H9 (cell line): ENCODE measurements around the gene GLB1L3. TPM values are rescaled to one million over a fixed set of nuclear protein-coding genes. Genes with fewer than 3 reads are reported as not detected.

Experiments used
- DNase-seq: peaks from one replicate; pipeline ENCODE4 v3.0.0-alpha.2; 2017
- H2AFZ ChIP-seq: one replicate; pipeline ENCODE4 v1.6.1; 2013; ENCODE audit warnings: mild to moderate bottlenecking, low read length, control low read depth, moderate library complexity
- H2AK5ac ChIP-seq: 2 replicates; pipeline ENCODE4 v1.6.1; 2013; ENCODE audit warnings: low read length, control low read depth, mixed read lengths; ENCODE audit not compliant: insufficient read length
- H2BK120ac ChIP-seq: one replicate; pipeline ENCODE4 v1.6.1; 2013; ENCODE audit warnings: low read depth, mild to moderate bottlenecking, low read length, control low read depth, inconsistent platforms; ENCODE audit not compliant: poor library complexity, severe bottlenecking
- H2BK12ac ChIP-seq: 2 replicates; pipeline ENCODE4 v1.6.1; 2013; ENCODE audit warnings: low read length, control low read depth, mixed read lengths, low read depth; ENCODE audit not compliant: insufficient read length
- H2BK15ac ChIP-seq: 2 replicates; pipeline ENCODE4 v1.6.1; 2013; ENCODE audit warnings: low read depth, low read length, control low read depth
- H2BK20ac ChIP-seq: one replicate; pipeline ENCODE4 v1.6.1; 2013; ENCODE audit warnings: low read depth, mild to moderate bottlenecking, low read length, control low read depth, inconsistent platforms; ENCODE audit not compliant: poor library complexity, severe bottlenecking
- H2BK5ac ChIP-seq: 2 replicates; pipeline ENCODE4 v1.6.1; 2013; ENCODE audit warnings: low read length, control low read depth, mixed read lengths; ENCODE audit not compliant: insufficient read length
- H3K14ac ChIP-seq: 2 replicates; pipeline ENCODE4 v1.6.1; 2013; ENCODE audit warnings: low read length, control low read depth; ENCODE audit not compliant: insufficient read depth
- H3K18ac ChIP-seq: 2 replicates; pipeline ENCODE4 v1.6.1; 2013; ENCODE audit warnings: low read depth, mild to moderate bottlenecking, mixed read lengths, low read length, control low read depth; ENCODE audit not compliant: insufficient read length
- H3K23ac ChIP-seq: 2 replicates; pipeline ENCODE4 v1.6.1; 2013; ENCODE audit warnings: low read length, control low read depth, mixed read lengths, low read depth; ENCODE audit not compliant: insufficient read length
- H3K23me2 ChIP-seq: 2 replicates; pipeline ENCODE4 v1.6.1; 2013; ENCODE audit warnings: low read depth, mild to moderate bottlenecking, mixed read lengths, low read length, control low read depth; ENCODE audit not compliant: insufficient read length, poor library complexity, severe bottlenecking
- H3K27ac ChIP-seq: 2 replicates; pipeline ENCODE4 v1.5.1; 2013; ENCODE audit warnings: low read length, control low read depth, mixed read lengths, low read depth; ENCODE audit not compliant: insufficient read length
- H3K27me3 ChIP-seq: 2 replicates; pipeline ENCODE4 v1.6.1; 2013; ENCODE audit warnings: low read length, control low read depth, inconsistent platforms; ENCODE audit not compliant: insufficient read depth
- H3K4ac ChIP-seq: 2 replicates; pipeline ENCODE4 v1.6.1; 2013; ENCODE audit warnings: low read depth, mild to moderate bottlenecking, control low read depth, inconsistent platforms, low read length, moderate library complexity
- H3K4me1 ChIP-seq: 2 replicates; pipeline ENCODE4 v1.6.1; 2013; ENCODE audit warnings: low read length, control low read depth, inconsistent platforms; ENCODE audit not compliant: insufficient read depth
- H3K4me2 ChIP-seq: 2 replicates; pipeline ENCODE4 v1.6.1; 2013; ENCODE audit warnings: low read length, control low read depth, mixed read lengths; ENCODE audit not compliant: insufficient read length, insufficient read depth
- H3K56ac ChIP-seq: 2 replicates; pipeline ENCODE4 v1.6.1; 2013; ENCODE audit warnings: low read depth, mild to moderate bottlenecking, mixed read lengths, low read length, control low read depth; ENCODE audit not compliant: insufficient read length
- H3K79me1 ChIP-seq: 2 replicates; pipeline ENCODE4 v1.6.1; 2013; ENCODE audit warnings: low read depth, mild to moderate bottlenecking, moderate library complexity, low read length, control low read depth, inconsistent platforms; ENCODE audit not compliant: insufficient read depth, poor library complexity, severe bottlenecking
- H3K79me2 ChIP-seq: 2 replicates; pipeline ENCODE4 v1.6.1; 2013; ENCODE audit warnings: low read length, control low read depth, inconsistent platforms; ENCODE audit not compliant: insufficient read depth
- H3K9ac ChIP-seq: 2 replicates; pipeline ENCODE4 v1.6.1; 2013; ENCODE audit warnings: low read length, control low read depth, mixed read lengths; ENCODE audit not compliant: insufficient read length; ENCODE audit errors: extremely low read depth
- H3K9me3 ChIP-seq: one replicate; pipeline ENCODE4 v1.6.1; 2013; ENCODE audit warnings: low read depth, low read length, inconsistent platforms; ENCODE audit not compliant: control insufficient read depth
- H3T11ph ChIP-seq: one replicate; pipeline ENCODE4 v1.6.1; 2013; ENCODE audit warnings: mild to moderate bottlenecking, low read length, control low read depth, inconsistent platforms
- H4K20me1 ChIP-seq: one replicate; pipeline ENCODE4 v1.6.1; 2013; ENCODE audit not compliant: control insufficient read depth, insufficient read length, insufficient read depth
- H4K5ac ChIP-seq: 2 replicates; pipeline ENCODE4 v1.6.1; 2013; ENCODE audit warnings: low read depth, mild to moderate bottlenecking, mixed read lengths, low read length, control low read depth; ENCODE audit not compliant: insufficient read length
- H4K8ac ChIP-seq: replicated peaks from 2 replicates; pipeline ENCODE4 v1.6.1; 2013; ENCODE audit warnings: low read length, control low read depth, mixed read lengths, low read depth; ENCODE audit not compliant: insufficient read length
- H4K91ac ChIP-seq: 2 replicates; pipeline ENCODE4 v1.6.1; 2013; ENCODE audit warnings: low read depth, mild to moderate bottlenecking, moderate library complexity, mixed read lengths, low read length, control low read depth; ENCODE audit not compliant: insufficient read length
- H3K27ac Mint-ChIP-seq, 3 experiments: 2 replicates in 2 of 3; 3 replicates in 1 of 3; pipeline ENCODE4 v1.8.0; 2020 to 2021; ENCODE audit warnings: mixed read lengths in 3 of 3, mild to moderate bottlenecking in 1 of 3, moderate library complexity in 1 of 3
- H3K27me3 Mint-ChIP-seq: 2 replicates; pipeline ENCODE4 v1.8.0; 2021; ENCODE audit warnings: low read depth, mild to moderate bottlenecking, moderate library complexity, mixed read lengths
- H3K36me3 Mint-ChIP-seq, 3 experiments: 2 replicates in 2 of 3; 3 replicates in 1 of 3; pipeline ENCODE4 v1.8.0; 2020 to 2021; ENCODE audit warnings: low read depth in 3 of 3, mixed read lengths in 3 of 3; ENCODE audit not compliant: insufficient read depth in 1 of 3
- H3K4me1 Mint-ChIP-seq, 2 experiments: 2 replicates each; pipeline ENCODE4 v1.8.0; 2020; ENCODE audit warnings: mixed read lengths in 2 of 2
- H3K4me3 Mint-ChIP-seq, 2 experiments: 2 replicates in 1 of 2; 3 replicates in 1 of 2; pipeline ENCODE4 v1.8.0; 2020 to 2021; ENCODE audit warnings: mild to moderate bottlenecking in 2 of 2, mixed read lengths in 2 of 2, moderate library complexity in 1 of 2
- H3K9me3 Mint-ChIP-seq, 2 experiments: 2 replicates in 1 of 2; 3 replicates in 1 of 2; pipeline ENCODE4 v1.8.0; 2020; ENCODE audit warnings: mild to moderate bottlenecking in 2 of 2, mixed read lengths in 2 of 2, moderate library complexity in 1 of 2
- WGBS: extraction: QIAGEN DNeasy Blood & Tissue Kit; methylation state at CpG from one replicate; pipeline ENCODE4 v1.1.7; 2013; ENCODE audit warnings: missing lambda C conversion rate, low lambda C conversion rate, mixed read lengths; ENCODE audit not compliant: insufficient read length; ENCODE audit errors: extremely low coverage; 5-methylcytosine and 5-hydroxymethylcytosine counted together
- total RNA-seq: library from RNA; stranded (reverse); gene quantifications from 2 replicates; pipeline ENCODE4 v1.2.1, GENCODE V29; 2021
- TF ChIP-seq, protein P1 (sequence below): fragments of 200-600 bp; sonication (generic); conservative IDR thresholded peaks from 3 replicates; pipeline ENCODE4 v1.8.0; 2021; ENCODE audit warnings: antibody characterized with exemption, mild to moderate bottlenecking

GLB1L3 gene
- total RNA-seq, 1 experiment from 2014 or later = 11.2 TPM

DNA sequence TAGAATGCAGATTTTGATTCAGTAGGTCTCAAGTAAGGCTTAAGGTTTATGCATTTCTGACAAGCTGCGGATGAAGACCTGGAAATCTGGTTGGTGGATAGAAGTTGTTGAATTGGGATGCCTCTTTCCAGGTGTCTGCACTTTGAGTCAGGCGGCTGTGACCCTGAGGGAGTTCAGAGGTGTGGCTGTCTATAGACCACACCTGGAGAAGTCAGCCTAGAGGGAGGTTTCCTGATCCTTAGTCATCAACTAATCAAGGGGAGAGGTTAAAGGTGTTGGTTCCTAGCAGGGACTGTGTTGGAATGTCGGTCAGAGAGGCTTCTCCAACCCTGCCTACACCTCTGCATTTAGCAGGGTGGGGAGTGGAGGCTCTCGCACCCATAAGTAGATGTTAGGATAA lies 63.6 kb downstream of the GLB1L3 start:
- H3K27me3 ChIP-seq = no peaks in the 10 kb centered on the region
- no peaks in the 10 kb centered on the region for H3K36me3 Mint-ChIP-seq
- H2BK12ac ChIP-seq = no peak overlapping the region
- DNase-seq = no peak
- no peaks in the 10 kb centered on the region for H4K20me1 ChIP-seq
- no peak overlapping the region for H4K5ac ChIP-seq
- H3K9ac ChIP-seq = no peak overlapping the region
- H3K9me3 Mint-ChIP-seq = no peaks in the 10 kb centered on the region
- H3K27me3 Mint-ChIP-seq = peaks cover 27% of the 10 kb centered on the region
- no peaks in the 10 kb centered on the region for H3K79me2 ChIP-seq
- H4K8ac ChIP-seq = no peak overlapping the region
- no peak overlapping the region for H3K14ac ChIP-seq
- no peak overlapping the region; a peak in 1 of 7 replicates for H3K27ac Mint-ChIP-seq
- H2AK5ac ChIP-seq = no peak overlapping the region
- H3K4me2 ChIP-seq = no peak overlapping the region
- H3K18ac ChIP-seq = no peak overlapping the region
- no peaks in the 10 kb centered on the region for H3K9me3 ChIP-seq
- H3K79me1 ChIP-seq = no peaks in the 10 kb centered on the region
- H3K4ac ChIP-seq = no peak overlapping the region
- no CpG with 5 or more reads among the region's 4 CpGs for WGBS
- TF ChIP-seq, protein P1, sequence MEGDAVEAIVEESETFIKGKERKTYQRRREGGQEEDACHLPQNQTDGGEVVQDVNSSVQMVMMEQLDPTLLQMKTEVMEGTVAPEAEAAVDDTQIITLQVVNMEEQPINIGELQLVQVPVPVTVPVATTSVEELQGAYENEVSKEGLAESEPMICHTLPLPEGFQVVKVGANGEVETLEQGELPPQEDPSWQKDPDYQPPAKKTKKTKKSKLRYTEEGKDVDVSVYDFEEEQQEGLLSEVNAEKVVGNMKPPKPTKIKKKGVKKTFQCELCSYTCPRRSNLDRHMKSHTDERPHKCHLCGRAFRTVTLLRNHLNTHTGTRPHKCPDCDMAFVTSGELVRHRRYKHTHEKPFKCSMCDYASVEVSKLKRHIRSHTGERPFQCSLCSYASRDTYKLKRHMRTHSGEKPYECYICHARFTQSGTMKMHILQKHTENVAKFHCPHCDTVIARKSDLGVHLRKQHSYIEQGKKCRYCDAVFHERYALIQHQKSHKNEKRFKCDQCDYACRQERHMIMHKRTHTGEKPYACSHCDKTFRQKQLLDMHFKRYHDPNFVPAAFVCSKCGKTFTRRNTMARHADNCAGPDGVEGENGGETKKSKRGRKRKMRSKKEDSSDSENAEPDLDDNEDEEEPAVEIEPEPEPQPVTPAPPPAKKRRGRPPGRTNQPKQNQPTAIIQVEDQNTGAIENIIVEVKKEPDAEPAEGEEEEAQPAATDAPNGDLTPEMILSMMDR = no peak
- no peak overlapping the region for H3T11ph ChIP-seq
- H3K4me3 Mint-ChIP-seq = no peak overlapping the region
- H4K91ac ChIP-seq = no peak overlapping the region
- no peak overlapping the region for H3K56ac ChIP-seq
- no peak overlapping the region for H2AFZ ChIP-seq
- no peaks in the 10 kb centered on the region for H3K23me2 ChIP-seq
- H3K23ac ChIP-seq = no peak overlapping the region
- no peaks in the 10 kb centered on the region for H3K4me1 Mint-ChIP-seq
- no peak overlapping the region for H3K27ac ChIP-seq
- no peak overlapping the region for H2BK5ac ChIP-seq
- no peaks in the 10 kb centered on the region for H3K4me1 ChIP-seq
- no peak overlapping the region for H2BK20ac ChIP-seq
- no peak overlapping the region for H2BK120ac ChIP-seq
- H2BK15ac ChIP-seq = no peak overlapping the region
